GDM1 (cell line): ENCODE data around the gene SH3RF1.

Source experiments
- DNase-seq: peaks from one replicate; lab custom pipeline; 2025; lab: John Stamatoyannopoulos, UW

Gene SH3RF1

DNA sequence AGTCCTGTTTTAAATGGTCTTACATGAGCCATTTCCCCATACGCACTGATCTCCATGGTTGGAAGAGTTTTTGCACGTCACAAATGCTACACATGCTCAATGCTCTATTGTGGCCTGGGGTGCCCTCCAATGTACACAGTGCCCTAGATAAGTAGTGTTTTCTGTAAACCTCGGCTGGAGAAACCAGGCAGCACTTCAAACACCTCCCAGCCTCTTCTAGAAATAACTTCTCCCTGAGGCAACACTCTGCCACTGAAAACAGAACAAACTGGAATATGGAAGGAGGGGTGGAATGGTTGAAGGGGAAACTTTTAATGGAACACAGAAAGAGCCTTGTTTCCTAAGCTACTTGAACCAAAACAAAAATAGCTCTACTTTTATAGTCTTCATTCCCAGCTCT lies 136.8 kb downstream of the SH3RF1 start:
- DNase-seq = no peak

DNA sequence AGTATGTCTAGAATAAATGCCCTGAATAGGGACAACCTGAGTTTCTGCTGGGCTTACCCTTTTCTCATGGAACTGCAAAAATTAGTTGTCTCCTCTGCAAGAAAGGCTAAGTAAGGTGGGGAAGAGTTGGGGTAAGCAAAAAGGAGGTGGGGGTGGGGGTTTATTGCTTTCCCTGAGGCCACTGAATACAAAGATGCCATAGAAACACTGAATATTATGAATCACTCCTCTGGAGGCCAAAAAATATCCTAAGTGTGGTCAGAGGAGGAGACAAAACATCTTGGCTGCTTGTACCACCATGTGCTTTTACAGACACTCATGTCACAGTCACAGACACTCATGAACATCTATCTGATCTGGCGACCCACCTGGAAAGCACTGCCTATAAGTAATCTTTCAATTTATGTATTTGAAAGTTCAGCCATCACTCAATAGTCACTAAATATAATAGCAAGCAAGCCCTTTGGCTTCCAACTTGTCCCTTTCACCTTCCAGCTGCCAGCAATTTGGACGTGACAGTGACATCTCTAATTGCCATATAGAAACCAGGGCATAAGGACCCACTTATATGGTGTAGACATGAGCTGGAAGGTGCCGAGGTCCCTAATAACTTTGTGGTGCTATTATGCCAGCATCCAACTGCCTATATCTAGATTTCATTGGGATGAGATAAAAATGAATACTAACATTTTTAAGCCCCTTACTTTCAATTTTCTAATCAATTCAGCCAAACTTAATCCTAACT lies 138.0 kb downstream of the SH3RF1 start:
- DNase-seq = no peak

DNA sequence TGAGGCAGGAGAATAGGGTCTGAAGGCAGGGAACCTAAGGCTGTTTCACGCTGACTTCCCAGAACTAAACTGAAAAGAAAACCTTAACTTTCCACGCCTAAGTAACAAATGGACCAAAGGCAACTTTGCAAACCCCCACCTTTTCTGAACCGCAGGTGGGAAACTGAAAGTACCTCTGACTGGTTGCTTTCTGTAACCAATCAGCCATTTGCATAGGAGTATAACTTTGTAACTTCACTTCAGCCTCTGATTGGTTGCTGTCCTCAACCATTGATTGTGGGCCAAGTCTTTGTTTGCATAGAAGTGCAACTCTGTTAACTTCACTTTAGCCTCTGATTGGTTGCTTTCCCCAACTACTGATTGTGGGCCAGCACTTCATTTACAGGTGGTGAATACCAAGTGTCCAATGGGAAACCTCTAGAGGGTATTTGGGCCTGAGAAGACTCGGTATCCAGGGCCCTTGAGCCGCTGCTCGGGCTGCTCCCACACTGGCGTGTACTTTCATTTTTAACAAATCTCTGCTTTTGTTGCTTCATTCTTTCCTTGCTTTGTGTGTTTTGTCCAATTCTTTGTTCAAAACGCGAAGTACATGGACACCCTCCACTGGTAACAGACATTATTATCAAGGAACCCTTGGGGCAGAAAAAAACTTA lies 139.1 kb downstream of the SH3RF1 start:
- no peak for DNase-seq

DNA sequence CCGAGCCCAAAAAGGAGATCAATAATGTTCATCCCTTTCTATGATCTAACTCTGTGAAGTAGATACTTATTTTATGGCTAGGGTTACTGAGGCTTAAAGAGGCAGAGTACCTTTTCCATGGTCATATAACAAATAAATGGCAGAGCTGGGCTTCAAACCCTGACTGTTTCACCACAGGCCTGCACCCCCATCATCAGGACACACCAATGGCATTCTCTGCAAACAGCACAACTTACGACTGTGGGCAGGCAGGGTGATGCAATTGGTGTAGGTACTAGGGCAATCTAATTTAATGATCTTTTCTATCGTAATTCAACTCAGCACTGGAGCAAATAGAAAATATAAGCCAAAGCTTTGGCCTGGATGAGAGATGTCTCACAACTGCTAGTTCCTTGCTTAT lies 141.9 kb downstream of the SH3RF1 start:
- no peak for DNase-seq

DNA sequence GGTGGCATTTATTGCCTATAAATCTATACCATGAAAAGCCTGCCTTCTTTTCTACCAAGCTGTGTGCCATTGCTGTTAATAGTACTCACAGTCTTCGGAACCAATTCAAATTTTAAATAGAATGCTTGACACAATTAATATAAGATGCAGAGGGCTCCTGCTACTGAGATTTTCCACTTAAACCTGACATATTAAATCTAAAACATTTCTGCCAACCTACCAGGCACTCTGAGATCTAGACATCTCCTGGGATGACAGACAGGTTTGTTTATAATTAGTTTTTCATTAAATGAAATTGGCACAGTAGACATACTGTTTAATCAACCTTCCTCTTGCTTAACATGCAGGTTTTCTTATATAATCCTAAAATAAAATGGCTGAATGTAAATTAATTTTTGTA lies 143.4 kb downstream of the SH3RF1 start:
- DNase-seq = no peak

DNA sequence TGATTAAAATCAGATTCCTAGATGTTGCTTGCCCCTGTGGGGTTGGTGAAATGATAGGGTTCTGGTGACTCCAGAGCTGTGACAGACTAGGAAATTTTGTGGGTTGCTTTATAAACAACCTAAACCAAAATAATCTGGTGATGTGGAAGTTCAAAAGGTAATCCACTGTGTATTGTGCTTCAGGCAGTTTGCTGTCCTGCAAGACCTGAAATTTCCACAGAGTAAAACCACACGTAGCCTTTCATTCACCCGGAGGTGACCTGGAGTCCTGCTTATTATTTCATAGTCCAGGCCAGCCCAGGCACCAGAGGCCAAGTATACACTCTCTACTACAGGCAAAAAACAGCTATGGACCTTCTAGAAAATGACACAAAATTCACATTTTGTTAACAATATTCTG lies 146.1 kb downstream of the SH3RF1 start:
- no peak for DNase-seq

DNA sequence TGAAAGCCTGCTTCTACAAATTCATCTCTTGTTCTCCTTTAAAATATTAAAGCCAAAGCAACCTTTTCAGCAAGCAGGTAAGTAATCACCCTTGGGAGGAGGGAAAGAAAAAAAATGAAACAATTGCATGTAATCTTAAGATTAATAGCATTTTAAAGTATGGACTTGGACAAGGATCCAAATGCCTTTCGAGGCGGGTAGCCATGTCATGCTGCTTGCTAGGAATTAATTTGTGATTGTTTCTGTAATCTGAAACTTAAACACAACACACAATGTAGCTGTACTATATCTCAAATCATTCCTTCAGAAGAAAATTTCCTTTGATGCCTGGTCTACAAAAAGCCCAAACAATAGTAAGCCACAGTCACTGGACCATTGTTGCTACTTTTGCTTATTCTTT lies 148.3 kb downstream of the SH3RF1 start:
- DNase-seq = no peak

DNA sequence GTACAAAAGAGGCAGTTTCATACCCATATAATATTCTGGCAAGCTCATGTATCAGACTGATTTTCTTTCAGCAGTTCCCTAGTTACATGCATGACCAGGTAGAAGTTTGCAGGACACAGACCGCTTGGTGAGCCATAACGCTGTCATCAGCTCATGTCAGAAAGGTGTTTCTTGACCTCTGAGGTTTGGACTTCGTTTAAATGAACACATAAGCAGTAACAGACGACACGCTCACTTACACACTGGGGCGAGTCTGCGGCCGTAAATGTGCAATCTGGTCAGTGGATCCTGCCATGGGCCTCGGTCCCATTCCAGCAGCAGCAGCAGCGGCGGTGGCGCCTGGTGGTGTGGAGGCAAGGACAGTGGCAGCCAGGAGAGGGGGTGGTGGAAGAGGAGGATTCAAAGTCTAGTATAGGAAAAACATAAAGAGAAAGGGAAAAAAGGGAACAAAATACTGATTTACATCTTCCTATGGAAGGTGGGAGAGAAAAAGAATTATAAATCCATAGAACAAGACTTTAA lies 148.8 kb downstream of the SH3RF1 start:
- no peak for DNase-seq

DNA sequence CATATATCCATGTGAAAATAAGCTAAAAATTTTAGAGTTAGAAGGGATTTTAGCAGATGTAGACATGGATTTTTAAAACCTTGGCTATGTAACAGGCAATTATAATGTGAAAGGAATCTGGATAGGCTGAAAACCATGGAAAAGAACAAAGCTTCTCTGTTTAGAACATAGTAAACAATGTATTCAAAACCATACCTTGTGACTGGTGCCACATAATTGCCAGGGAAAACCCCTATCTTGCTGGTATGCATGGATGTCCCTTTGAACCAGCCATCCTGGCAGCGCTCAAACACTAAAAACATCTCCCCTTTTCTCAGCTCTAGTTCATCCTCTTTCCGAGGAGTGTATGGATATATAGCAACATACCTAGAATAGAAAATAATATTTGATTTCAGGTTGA lies 150.1 kb downstream of the SH3RF1 start:
- no peak for DNase-seq

DNA sequence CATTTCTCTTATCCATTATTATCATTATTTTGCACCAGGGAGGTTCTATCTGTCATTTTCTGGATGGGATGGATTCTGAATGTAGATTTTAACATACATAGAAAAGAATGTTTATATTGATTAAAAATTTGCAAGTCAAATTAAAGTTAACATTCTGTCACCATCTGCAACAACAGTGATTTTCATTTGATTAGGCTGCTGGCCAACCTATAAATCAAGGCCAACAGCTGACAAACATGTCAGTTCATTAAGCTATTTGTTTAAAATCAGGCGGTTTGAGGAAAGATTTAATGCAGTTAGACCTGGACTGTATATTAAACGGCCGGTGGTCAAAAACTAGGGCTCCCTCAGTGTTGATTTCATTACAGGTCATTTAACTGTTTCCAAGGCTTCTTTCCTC lies 151.2 kb downstream of the SH3RF1 start:
- DNase-seq = no peak

DNA sequence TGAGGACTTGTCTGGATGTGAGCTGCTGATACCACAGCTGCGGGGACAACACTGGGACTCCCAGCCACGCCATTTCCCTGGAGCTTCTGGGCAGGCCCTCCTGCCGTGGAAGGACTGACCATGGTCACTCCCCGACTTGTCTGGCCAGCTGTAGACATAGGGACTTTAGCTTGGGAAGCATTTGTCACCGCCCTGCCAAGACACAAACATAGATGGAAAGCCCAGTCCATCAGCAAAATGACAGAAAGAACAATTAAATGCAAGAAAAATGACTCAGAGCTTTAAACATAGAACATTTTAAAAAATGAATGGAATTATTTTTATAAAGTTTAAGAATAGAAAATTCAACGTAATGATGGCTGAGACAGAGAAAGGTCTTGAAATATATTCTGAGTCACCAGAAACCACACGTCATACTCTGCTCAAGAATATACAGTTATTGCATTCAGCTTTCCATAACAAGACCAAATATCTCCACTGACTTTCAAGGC lies 153.1 kb downstream of the SH3RF1 start:
- no peak for DNase-seq

DNA sequence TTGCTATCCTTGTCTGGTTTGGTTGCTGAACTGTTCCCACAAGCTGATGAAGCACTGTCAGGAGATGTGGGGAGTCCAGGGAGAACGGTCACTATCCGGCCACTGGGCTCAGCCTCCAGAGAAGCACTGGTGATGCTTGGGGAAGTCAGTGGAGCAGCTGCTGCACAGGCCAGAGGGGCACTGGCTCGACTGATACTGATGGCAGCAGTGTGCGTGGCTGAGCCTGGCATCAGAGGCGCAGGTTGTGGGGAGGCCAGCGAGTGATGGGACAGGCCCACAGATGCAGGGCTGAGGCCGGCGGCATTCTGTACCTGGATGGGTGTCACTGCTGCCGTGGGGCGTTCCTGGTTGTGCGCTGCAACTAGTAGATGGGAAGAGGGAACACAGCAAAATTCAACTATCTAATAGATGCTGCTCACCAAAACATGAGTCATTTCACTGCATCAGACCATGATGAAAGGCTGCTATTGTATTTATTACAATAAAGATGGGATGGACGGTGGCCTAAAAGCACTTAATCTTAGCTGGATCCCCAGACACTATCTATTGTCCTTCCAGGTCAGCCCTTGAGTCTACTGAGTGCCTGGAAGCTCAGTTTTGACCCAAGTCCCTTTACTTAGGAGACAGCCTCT lies 154.4 kb downstream of the SH3RF1 start:
- DNase-seq = no peak

DNA sequence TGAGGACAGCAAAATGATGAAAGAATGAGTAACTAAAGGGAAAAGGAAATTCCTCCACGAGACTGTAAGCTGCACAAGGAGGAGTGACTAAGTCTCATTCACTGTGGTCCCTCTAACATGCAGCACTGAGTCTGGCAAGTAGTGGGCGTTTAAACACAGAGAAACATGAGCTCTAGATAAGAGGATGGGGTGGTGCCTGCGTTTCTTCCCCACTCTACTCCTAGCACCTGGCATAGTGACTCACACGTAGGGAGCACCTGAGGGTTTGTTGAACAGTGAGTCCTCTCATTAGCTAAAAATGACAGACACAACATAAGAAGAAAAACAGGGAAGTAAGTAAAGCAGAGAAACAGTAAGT lies 154.9 kb downstream of the SH3RF1 start:
- no peak for DNase-seq

DNA sequence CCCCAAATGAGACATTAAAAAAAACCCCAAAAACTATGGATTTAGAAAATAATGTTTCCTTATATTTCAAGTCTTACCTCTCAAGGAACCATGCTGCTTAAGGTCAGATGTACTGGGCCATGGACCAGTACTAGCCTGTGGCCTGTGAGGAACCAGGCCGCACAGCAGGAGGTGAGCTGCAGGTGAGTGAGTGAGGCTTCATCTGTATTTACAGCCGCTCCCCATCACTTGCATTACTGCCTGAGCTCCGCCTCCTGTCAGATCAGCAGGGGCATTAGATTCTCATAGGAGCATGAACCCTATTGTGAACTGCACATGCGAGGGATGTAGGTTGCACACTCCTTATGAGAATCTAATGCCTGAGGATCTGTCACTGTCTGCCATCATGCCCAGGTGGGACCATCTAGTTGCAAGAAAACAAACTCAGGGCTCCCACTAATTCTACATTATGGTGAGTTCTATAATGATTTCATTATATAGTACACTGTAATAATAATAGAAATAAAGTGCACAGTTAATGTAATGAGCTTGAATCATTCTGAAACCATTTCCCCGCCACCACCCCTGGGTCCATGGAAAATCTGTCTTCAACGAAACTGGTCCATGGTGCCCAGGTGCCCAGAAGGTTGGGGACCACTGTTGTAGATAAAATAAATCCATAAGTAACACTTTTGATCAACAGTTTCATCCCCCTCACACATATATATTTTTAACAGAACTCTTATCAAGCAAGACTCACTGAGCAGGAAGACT lies 155.4 kb downstream of the SH3RF1 start:
- no peak for DNase-seq

DNA sequence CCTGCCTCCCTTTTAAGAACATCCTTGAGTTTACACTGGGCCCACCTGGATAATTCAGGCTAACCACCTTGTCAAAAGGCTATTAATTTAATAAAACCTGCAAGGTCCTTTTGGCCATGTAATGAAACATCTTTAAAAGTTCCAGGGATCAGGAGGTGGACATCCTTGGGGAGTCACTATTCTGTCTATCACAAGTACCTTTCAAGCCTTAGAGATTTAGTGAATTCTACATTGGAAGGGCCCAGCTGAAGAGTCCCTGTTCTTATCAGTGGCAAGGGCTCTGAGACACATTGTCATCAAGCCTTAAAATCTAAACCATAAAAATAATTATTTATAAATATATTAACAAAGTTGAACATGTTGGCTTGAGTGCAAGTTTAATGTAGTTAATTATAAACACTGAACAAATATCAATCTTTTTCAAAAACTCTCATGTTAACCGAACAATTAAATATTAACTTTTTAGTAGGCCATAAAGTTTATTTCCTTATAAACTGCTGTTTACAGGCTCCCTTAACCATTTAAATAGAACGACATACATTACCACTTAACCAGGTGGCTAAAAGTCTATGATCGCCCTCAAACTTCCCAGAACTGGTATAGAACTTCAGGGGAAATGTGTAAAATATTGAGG lies 156.3 kb downstream of the SH3RF1 start:
- no peak for DNase-seq

DNA sequence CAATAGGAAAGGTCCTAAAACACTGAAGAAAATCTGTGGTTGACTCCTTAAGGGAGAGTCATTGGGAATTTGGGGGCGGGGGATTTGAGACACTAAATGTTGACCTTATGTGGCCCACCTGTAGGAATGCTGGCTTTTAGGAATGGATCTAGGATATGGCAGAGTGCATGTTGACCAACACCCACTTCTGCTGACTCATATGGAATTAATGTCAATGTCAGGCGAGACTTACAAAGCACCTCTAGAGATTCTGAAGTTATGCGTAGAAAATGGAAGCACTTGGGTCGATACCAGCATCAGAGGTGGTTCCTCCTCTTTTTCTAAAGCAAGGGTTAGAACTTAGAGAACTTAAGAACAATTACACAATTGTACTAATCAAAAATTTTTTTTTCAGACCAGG lies 160.1 kb downstream of the SH3RF1 start:
- DNase-seq = no peak

DNA sequence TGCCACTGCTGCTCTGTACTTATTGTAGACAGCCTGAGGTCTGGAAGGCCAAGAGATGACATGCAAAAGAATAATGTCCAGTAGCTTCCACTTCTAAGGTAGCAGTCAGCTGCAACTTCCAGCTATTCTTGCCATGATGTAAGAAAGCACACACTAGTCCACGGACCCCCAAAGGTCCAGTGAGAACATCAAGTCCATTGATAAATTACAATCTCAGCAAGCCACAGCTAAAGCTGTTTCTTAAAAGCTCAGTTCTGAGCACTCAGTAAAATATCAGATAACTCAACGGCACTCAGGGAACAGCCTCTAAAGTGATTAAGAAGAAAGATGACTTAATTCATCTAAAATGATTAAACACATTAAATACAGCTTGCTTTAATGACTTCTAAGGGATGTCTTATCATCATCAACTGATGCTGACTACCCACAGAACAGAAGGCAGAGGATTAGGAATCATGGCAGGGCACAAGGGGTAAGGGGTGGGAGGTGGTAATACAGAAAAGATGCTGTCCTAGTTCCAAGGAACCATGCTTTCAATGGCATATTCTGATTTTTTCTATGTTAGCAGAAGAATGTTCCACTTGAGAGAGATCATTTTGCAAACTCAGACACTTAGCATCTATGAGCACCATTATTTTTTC lies 161.6 kb downstream of the SH3RF1 start:
- no peak for DNase-seq

DNA sequence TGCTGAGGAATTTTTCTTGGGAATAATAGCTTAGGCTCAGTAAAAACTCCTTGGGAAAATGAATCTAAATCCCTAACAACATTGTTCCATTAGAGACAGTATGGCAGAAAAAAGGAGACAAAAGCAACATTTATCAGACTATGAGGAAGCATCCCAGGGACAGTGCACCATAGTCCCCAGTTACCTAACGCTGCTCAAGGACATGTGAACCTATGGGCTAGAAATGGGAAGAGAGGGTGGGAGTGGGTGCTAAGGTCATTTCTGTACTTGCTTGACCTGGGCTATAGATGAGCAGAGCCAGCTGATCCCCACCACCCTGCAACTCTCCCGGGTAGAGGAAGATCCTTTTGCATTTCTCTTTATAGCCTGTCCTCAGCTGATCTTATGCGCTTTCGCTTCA lies 162.5 kb downstream of the SH3RF1 start:
- no peak for DNase-seq

DNA sequence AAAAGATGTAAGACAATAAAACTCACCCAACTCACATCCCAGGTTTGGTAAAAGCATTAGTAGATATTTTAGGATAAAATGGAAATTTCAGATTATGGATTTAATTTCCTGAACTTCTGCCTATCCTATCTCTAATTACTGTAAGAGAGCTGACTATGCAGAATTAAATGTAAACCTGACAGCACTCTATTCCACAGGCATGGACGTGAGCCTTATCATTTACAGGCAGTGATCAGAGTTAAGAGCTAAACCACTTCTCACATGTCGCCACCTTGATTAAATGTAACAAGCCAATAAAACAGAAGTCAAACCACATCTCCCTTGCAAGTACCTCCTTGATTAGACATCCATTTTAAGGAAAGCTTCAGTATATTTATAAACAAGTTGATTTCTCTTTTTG lies 163.2 kb downstream of the SH3RF1 start:
- DNase-seq = no peak

DNA sequence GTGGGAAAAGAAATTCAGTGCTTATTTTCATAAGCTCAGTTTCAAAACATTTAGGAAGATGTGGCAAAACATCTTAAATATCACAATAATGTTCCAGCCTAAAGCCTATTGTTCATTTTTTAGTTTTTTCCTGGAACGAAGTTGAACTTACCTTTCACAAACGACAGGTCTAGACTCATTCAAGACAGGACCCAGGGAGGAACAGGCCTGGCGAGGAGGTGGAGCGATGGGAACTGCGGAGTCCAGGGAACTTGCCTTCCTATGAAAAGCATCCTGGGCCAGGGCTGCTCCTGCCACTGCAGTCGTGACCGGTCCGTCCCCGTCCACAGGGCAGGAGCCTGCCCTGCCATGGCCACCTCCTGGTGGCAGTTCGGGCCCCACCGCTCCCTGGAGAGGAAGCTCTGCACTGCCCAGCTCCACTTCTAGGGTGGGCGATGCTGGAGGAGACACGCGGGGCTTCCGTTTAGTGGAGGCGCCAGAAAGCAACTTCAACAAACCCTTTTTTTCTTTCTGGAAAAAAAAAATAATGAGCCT lies 164.0 kb downstream of the SH3RF1 start:
- DNase-seq = no peak

DNA sequence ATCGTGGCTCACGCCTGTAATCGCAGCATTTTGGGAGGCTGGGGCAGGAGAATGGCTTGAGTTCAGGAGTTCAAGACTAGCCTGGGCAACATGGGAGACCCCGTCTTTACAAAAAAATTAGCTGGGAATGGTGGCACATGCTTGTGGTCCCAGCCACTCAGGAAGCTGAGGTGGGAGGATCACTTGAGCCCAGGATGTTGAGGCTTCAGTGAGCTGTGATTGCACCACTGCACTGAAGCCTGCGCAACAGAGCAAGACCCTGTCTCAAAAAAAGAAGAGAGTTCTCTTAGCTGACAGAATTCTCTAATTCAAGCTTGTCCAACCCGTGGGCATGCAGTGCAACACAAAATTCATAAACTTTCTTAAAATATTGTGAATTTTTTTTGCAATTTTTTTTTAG lies 165.1 kb downstream of the SH3RF1 start:
- DNase-seq = no peak
